Measurements from ENCODE around the gene RCAN2.
"Not testable (repeated sequence)": the region's sequence is repeated elsewhere in the genome, so short reads cannot be mapped to it uniquely, and the experiment has no call there.

The RCAN2 gene

DNA sequence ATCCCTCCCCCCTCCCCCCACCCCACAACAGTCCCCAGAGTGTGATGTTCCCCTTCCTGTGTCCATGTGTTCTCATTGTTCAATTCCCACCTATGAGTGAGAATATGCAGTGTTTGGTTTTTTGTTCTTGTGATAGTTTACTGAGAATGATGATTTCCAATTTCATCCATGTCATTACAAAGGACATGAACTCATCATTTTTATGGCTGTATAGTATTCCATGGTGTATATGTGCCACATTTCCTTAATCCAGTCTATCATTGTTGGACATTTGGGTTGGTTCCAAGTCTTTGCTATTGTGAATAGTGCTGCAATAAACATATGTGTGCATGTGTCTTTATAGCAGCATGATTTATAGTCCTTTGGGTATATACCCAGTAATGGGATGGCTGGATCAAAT, 158.8 kb downstream of the RCAN2 start:
- DNase-seq (ENCODE audit: low read depth): not testable (repeated sequence)

DNA sequence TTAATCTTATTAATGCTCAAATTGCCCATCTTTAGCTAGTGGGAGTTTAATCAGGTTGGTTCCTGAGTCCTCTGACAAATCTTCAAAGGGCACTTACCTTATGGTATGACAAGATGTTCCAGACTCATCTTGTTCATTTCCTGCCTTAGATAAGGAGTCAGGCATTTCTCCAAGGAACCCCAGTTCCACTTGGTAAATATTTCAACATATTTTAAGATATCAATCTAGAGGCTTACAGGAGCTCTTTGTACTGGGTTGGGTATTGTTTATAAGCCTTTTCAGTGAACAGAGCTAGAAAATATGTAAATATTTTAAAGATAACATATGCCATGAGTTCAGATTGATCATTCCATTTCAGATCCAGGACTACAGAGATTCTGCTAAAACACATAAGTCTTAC, 159.8 kb downstream of the RCAN2 start:
- no peak for DNase-seq (ENCODE audit: low read depth)

DNA sequence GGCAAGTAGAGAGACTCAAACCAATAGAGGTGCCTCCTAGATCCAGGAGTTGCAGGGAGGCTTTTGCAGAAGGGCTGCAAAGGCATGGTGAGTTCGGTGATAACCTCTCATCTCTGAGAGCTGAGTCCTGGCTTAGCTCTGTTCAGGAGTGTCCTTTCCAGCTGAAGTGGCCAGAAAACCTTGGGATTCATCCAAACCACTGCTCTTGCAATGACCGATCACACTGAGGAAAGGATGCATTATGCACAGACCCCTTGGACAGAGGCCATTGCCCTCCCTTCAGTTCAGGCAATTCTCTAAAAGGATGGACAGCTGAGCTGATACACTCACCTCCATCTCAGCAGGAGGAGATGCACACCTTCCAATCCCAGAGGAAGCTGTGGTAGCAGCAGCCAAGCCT, 161.7 kb downstream of the RCAN2 start:
- DNase-seq (ENCODE audit: low read depth): no peak

DNA sequence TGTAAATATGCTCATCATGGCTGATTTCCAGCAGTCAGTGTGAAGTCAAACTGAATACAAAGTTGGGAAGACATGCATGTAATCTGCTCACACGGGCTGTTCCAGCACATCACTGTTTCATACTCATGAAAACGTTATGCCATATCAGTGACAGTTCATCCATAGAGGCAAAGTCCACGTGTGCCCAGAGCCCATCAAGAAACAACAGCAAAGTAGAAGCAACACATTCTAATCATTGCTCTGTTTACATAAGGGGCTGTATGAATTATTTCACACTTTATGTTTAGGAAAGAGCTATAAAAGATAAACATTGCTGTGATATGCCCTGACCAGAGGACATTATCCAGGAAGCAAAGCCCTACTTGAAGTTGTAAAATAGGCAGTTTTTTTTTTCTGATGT, 163.5 kb downstream of the RCAN2 start:
- no peak for DNase-seq (ENCODE audit: low read depth)

GRCh38 chr6:46325561-46326530, 165.4 kb downstream of the RCAN2 start:
- no peak for DNase-seq (ENCODE audit: low read depth)

DNA sequence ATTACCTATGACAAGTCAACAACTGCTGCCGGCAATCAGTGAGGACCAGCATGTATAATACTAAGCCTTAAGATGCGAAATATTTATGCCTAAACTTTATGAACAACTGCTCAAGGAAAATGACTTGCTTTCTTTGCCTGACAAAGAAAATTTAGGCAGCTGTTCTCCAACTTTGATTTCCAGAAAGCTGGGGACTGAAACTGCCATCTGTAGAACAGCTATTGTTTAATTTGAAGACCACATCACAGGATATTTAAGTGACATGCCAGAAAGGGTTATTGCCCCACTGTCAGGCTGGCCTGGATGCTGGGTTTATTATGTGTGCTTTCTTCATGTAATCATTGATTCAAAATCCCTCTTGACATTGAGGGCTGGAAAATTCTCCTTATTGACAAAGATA, 166.5 kb downstream of the RCAN2 start:
- no peak for DNase-seq (ENCODE audit: low read depth)

- no peak for DNase-seq (ENCODE audit: low read depth)
Measured at GRCh38 chr6:46323966-46324622, 167.2 kb downstream of the RCAN2 start.

GRCh38 chr6:46323312-46323965, 167.8 kb downstream of the RCAN2 start:
- no peak for DNase-seq (ENCODE audit: low read depth)

- no peak for DNase-seq (ENCODE audit: low read depth)
Measured at GRCh38 chr6:46320505-46320904, 170.7 kb downstream of the RCAN2 start.

GRCh38 chr6:46315589-46315988, 175.7 kb downstream of the RCAN2 start:
- DNase-seq (ENCODE audit: low read depth): no peak

DNA sequence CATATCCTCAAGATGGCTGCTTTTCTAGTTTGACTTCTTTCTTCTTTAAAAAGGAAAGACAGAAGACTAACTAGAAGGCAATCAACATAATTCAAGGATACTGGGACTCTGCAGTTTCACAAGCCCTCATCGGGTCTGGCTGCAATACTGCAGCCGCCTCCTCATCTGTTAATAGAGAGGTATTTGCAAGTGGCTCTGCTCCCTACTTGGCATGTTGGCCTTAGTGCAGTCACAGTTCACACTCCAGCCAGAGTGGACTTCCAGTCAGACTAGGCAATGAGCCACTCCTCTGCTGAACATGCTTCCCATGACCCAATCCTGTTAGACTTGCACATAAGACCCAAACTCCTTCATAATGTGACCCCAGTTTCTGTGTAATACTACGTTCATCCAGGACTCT, 178.6 kb downstream of the RCAN2 start:
- no peak for DNase-seq (ENCODE audit: low read depth)

- no peak for DNase-seq (ENCODE audit: low read depth)
Measured at GRCh38 chr6:46310196-46310595, 181.1 kb downstream of the RCAN2 start.

DNA sequence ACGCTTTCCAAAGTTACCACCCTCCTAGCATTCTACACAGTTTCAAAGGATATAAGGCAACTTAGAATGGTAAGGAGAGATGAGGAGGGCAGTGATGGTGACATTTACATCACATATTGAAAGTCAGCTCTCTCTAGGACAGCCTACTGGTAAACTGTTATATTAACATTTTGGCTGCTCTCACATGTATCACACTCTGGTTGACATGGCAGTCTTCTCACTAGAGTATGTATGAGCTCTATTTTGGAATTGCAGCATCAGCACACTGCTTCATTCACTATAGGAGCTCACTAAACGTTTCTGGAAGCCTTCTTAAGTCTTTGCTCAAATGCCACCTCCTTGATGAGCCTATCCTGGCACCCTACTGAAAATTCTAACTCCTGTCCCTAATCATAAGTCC, 184.8 kb downstream of the RCAN2 start:
- DNase-seq (ENCODE audit: low read depth): no peak

GRCh38 chr6:46305833-46306232, 185.4 kb downstream of the RCAN2 start:
- DNase-seq (ENCODE audit: low read depth): no peak

GRCh38 chr6:46305236-46305635, 186.0 kb downstream of the RCAN2 start:
- DNase-seq (ENCODE audit: low read depth): no peak

- DNase-seq (ENCODE audit: low read depth): no peak
Measured at GRCh38 chr6:46302816-46303215, 188.4 kb downstream of the RCAN2 start.

DNA sequence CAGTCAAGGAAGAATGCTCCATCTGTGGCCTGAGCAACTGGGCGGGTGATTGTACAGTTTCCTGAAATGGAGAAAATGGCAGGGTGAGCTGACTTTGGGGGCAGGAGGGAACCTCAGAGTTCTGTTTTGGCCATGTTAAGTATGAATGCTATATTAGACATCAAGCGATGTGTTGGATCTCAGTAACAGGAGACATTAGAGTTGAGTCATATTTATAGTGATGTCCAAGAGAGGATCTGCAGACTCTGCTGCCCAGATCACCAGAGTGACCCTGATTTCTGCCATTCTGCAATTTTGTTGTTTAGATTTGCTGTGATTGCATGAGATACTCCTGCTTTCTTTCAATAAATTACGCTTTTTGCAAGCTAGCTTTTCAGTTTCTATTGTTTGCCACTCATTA, 189.1 kb downstream of the RCAN2 start:
- DNase-seq (ENCODE audit: low read depth): no peak

DNA sequence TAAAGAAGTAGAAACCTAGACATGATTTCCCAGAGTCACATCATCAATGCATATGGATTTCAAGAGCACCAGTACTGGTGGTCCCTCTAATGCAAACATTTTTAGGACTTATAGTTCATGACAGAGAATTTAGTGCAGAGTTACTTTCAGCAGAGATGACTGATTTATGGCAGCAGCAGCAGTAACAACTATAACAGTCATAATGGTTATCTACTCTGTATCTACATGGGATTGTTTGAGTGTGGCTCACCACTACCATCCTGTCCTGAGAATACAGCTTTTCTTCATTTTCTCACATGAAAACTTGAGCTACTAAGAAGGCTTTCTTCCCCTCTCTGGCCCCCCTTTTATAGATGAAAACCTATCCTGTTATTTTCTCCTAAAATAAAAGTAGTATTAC, 192.0 kb downstream of the RCAN2 start:
- DNase-seq (ENCODE audit: low read depth): no peak

DNA sequence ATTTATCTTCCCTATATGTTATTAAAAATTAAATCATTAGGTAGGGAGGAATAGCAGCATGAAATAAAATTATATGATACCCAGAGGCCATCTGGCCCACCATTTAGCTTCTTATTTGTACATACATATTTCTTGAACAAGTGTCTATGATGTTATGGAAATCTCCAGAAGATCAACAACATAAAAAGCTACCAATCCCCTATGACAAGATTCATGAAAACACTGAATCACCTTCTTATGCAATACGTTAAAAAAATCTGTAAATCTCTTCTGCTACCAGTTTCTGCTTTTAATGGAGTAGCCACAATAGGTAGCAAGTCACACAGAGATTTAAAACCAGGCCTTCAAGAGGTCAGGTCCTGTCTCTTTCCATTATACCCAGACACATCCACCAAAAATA, 194.7 kb downstream of the RCAN2 start:
- no peak for DNase-seq (ENCODE audit: low read depth)

DNA sequence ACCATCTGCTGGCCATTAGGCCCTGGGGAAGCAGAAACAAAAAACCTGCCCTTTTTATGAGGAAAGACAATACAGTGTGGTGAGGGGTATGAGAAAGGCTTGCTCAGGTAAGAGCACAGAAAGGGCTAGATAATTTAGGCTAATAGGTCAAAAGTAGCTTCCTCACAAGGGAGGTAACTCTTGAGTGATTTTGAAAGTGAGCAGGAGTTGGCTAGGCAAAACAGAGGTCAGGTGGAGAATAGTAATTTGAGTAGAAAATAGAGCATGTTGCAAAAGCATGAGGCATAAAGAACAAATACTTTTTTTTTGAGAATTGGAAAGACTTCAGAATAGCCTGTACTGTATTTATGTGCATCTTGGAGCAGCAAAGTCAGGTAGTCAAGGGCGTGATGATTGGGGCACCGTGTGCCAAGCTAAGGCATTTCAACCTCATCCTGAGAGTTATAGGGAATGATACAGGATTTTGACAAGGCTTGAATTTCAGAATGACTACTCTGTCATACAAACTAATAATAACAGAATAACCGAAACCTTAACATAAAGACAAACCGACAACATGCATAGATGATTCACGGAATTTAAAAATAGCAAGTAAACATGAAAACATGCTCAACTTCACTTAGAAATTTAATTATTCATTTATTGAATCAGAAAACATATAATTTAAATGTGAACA, 197.5 kb downstream of the RCAN2 start:
- DNase-seq (ENCODE audit: low read depth): no peak

- DNase-seq (ENCODE audit: low read depth): no peak
Measured at GRCh38 chr6:46291880-46292279, 199.4 kb downstream of the RCAN2 start.

GRCh38 chr6:46291275-46291633, 200.0 kb downstream of the RCAN2 start:
- DNase-seq (ENCODE audit: low read depth): no peak

Measured in activated gamma-delta T cell treated with anti-CD3 and anti-CD28 coated beads, Interleukin-2, amount 50 U/mL, for 16 hours (primary cell).